Measurements from ENCODE around the gene HAUS3.

- no peak for TF ChIP-seq CTCF (IDR thresholded peaks at IDR 0.05; ENCODE audit: low read length)
- no peak for TF ChIP-seq EZH2 (optimal IDR thresholded peaks at IDR 0.05; ENCODE audit: low read depth, low read length)
These were observed 62.9 kb downstream of the HAUS3 start for GRCh38 chr4:2178986-2179385.
